Cardiac muscle cell (in vitro differentiated cells and primary cell): ENCODE results near the gene AGAP1. TPM values are rescaled to one million over a fixed set of nuclear protein-coding genes. Genes with fewer than 3 reads are reported as not detected.
A peak's percentile ranks its signal among the peaks of the same experiment; 100 is the strongest.

Experiments used
- DNase-seq, 2 donors: peaks; one replicate each; pipeline versions ENCODE4 v3.0.0 to v3.0.0-alpha.2; 2010 to 2017; ENCODE audit warnings: low read depth in 1 of 2, low spot score in 1 of 2
- H3K27ac ChIP-seq: fragments of 200-600 bp; sonication (generic); 2 replicates; pipeline ENCODE4 v1.5.1; 2016
- H3K27me3 ChIP-seq: fragments of 200-600 bp; sonication (generic); 2 replicates; pipeline ENCODE4 v1.6.0; 2016; ENCODE audit warnings: control low read depth
- H3K36me3 ChIP-seq: fragments of 200-600 bp; sonication (generic); 2 replicates; pipeline ENCODE4 v1.5.1; 2016; ENCODE audit warnings: control low read depth
- H3K4me1 ChIP-seq: fragments of 200-600 bp; sonication (generic); 2 replicates; pipeline ENCODE4 v1.8.1; 2017; ENCODE audit warnings: low read depth, mild to moderate bottlenecking, mixed run types
- H3K4me3 ChIP-seq: fragments of 200-600 bp; sonication (generic); 2 replicates; pipeline ENCODE4 v1.5.1; 2016; ENCODE audit warnings: mild to moderate bottlenecking
- H3K9me3 ChIP-seq: fragments of 200-600 bp; sonication (generic); 2 replicates; pipeline ENCODE4 v1.5.1; 2017; ENCODE audit warnings: low read depth, mild to moderate bottlenecking, control low read depth
- polyA plus RNA-seq: library from polyadenylated mRNA; unstranded; fragments of >200 nt; fragmentation: Nextera tagmentation; extraction: Ambion mirVana; gene quantifications from 2 replicates; pipeline ENCODE4 v1.2.1, GENCODE V29; 2016
- total RNA-seq: library from RNA; depleted of rRNA; stranded (reverse); fragments of >200 nt; gene quantifications from 2 replicates; pipeline ENCODE4 v1.2.3, GENCODE V29; 2016
- TF ChIP-seq, protein P1 (sequence below): IDR thresholded peaks from 2 replicates; pipeline ENCODE4 v1.5.1; 2012; ENCODE audit warnings: low read depth, mild to moderate bottlenecking, low read length

AGAP1 gene
- total and polyA plus RNA-seq, 2 experiments from 2014 or later: 8.6 to 38.2 TPM

DNA sequence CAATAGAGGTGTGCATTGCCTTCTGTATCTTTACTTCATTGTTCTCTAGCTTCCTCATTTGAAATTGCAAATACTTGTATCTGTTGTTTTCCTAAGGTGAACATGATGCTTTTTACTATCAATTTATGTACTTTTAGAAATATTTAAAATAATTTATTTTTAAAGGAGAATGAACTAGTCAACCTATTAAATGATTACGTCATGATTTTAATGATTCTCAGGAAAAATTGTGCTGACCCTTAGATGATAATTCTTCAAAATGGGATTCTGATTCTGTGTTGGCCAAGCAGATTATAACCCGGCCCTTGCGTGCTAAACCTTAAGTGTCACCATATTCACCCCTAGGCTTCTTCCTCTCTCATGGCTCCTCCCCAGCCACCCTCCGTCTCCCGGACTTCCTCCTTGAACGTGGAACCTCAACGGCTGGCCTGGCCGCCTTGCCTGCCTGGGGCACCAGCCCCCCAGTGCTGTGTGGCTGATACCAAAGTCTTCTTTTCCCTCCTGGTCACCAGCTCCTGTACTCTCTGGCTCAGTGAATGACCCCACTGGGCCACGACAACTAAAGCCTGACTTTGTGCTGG is 382.3 kb downstream of the AGAP1 start:
- Histone ChIP-seq H3K4me1 (no peaks in the 10 kb centered on the region), H3K4me3 (no peak overlapping the region), H3K9me3 (no peaks in the 10 kb centered on the region), H3K36me3 (no peaks in the 10 kb centered on the region), H3K27me3 (no peaks in the 10 kb centered on the region), H3K27ac (no peak overlapping the region)
- TF ChIP-seq, protein P1, sequence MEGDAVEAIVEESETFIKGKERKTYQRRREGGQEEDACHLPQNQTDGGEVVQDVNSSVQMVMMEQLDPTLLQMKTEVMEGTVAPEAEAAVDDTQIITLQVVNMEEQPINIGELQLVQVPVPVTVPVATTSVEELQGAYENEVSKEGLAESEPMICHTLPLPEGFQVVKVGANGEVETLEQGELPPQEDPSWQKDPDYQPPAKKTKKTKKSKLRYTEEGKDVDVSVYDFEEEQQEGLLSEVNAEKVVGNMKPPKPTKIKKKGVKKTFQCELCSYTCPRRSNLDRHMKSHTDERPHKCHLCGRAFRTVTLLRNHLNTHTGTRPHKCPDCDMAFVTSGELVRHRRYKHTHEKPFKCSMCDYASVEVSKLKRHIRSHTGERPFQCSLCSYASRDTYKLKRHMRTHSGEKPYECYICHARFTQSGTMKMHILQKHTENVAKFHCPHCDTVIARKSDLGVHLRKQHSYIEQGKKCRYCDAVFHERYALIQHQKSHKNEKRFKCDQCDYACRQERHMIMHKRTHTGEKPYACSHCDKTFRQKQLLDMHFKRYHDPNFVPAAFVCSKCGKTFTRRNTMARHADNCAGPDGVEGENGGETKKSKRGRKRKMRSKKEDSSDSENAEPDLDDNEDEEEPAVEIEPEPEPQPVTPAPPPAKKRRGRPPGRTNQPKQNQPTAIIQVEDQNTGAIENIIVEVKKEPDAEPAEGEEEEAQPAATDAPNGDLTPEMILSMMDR: no peak
- DNase-seq: no peak

DNA sequence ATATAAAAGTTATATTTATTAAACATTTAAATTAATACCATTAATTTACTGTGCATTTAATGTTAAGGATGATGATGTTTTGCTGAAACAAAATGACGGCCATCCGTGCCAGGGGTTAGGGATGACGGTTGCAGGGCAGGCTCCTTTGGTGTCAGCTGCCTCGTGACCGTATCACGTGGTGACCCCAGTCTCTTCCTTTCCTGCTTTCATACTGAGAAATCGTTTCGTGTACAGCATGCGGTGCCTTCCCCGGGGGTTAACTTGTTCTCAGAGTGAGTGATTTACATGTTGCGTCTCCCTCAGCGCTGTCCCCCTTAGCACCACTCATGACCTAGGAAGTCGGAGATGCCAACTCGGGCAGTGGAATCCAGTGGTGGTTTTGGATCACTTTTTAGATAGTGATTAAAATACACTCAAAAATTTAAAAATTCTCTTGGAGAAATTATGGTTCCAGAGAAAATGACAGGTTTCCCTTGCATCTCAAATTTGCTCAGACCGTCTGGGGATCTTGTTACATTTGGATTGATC is 383.5 kb downstream of the AGAP1 start:
- TF ChIP-seq, protein P1: no peak
- no peak for DNase-seq
- H3K4me1 ChIP-seq: no peaks in the 10 kb centered on the region
- H3K4me3 ChIP-seq: no peak overlapping the region
- no peaks in the 10 kb centered on the region for H3K36me3 ChIP-seq
- H3K9me3 ChIP-seq: no peaks in the 10 kb centered on the region
- H3K27me3 ChIP-seq: no peaks in the 10 kb centered on the region
- H3K27ac ChIP-seq: no peak overlapping the region

DNA sequence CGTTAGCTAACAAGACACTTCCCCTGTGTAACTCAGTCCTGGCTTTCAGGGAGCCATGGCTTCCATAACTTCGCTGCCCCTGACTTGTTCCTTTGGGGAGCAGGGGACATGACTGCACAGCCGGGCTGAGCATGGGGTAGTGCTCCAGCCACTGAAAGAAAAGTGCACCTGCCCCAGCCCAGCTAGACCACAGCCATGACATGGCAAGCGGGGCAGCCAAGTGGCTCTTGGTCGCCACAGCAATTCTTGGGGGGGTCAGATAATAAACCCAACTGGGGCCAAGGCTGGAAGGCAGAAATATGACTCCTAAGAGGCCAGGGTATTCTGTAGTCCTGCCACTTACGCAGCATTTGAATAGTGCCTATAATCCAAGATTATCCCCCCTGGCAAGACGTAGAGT is 385.3 kb downstream of the AGAP1 start:
- Histone ChIP-seq H3K9me3 (no peaks in the 10 kb centered on the region), H3K4me3 (no peak overlapping the region), H3K36me3 (no peaks in the 10 kb centered on the region), H3K4me1 (no peaks in the 10 kb centered on the region), H3K27ac (no peak overlapping the region), H3K27me3 (no peaks in the 10 kb centered on the region)
- TF ChIP-seq, protein P1: no peak
- DNase-seq: no peak

DNA sequence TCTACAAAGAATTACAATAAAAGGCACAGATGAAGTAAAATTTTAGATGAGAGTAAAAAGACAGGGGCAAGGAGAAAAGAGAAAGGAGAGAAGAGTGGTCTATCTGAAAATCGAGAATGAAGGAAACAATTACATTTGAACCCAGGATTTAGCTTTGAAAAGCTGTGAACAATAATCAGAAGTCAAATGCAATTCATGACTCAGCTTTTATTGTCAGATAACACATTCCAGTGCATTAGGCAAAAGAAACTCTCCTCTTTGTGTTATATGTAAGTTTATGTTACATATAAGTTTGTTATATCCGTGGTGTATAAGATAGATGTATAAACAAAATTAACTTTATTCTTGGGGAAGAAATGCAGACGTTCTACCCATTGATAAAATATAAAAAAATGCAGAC is 389.8 kb downstream of the AGAP1 start:
- Histone ChIP-seq H3K4me3 (no peak overlapping the region), H3K27me3 (no peaks in the 10 kb centered on the region), H3K27ac (no peak overlapping the region), H3K9me3 (no peaks in the 10 kb centered on the region), H3K36me3 (no peaks in the 10 kb centered on the region), H3K4me1 (no peaks in the 10 kb centered on the region)
- TF ChIP-seq, protein P1: no peak
- peak in 1 of 2 donors; percentile 20 for DNase-seq

DNA sequence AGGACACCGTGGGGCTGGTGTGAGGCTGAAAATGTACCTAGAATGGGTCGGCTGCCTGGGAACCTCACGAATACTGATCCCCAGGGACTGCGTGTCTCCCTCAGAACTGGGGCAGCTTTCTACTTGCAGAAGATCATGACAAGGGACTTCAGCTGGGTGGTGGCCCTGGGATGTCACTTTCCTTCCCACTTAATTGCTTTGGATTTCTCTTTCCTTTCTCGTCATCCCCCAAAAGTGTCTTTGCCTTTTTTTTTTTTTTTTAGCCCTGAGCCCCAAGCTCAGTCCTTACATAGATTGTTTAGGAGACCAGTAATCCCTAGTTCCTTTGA is 395.4 kb downstream of the AGAP1 start:
- H3K4me3 ChIP-seq: no peak overlapping the region
- no peaks in the 10 kb centered on the region for H3K9me3 ChIP-seq
- DNase-seq: no peak
- no peaks in the 10 kb centered on the region for H3K36me3 ChIP-seq
- no peaks in the 10 kb centered on the region for H3K4me1 ChIP-seq
- H3K27me3 ChIP-seq: no peaks in the 10 kb centered on the region
- TF ChIP-seq, protein P1: no peak
- H3K27ac ChIP-seq: no peak overlapping the region
